HG03095 (cell line): ENCODE measurements around the gene KCNMA1.
"Not testable (repeated sequence)": the region's sequence is repeated elsewhere in the genome, so short reads cannot be mapped to it uniquely, and the experiment has no call there.

Experiments used
- ATAC-seq: cut with Tn5 transposase; IDR thresholded peaks from one replicate; pipeline ENCODE4 v1.9.1; 2021; ENCODE audit warnings: moderate library complexity; ENCODE audit not compliant: unreplicated experiment

The KCNMA1 gene

DNA sequence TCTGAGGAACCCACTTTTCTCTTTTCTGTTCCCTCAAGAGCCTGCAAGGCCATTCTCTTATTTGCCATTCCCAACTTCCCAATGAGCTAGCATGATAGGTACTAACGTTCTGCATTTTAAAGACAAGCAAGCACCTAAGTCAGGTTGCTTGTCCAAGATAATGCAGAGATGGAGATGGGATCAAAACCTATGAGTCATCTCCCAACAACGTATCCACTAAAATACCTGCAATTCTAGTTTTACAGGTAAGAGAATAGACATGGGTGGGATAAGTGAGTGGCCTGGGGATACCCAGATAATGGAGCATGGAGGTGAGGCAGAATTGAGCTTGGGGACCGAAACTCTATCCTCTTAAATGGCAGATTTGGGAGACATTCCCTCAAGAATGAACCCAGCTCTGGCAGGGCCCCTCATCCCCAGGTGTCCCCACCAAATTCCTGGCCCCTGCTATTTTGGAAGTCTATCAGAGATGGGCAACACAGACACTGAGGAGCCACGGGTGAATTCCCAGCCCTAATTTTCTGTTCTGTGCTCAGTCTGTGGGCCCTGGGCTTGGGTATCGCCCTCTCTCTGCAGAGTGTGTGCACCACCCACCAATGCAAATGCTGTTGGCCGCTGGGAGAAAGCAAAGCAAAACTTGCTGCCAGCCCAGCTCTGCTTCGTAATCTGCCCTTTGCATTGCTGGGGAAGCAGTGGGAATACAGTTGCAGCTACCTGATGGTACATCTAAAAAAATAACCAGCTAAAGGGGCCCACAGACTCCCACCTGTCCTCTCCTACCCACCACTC lies 98.3 kb downstream of the KCNMA1 start:
- ATAC-seq: no peak

DNA sequence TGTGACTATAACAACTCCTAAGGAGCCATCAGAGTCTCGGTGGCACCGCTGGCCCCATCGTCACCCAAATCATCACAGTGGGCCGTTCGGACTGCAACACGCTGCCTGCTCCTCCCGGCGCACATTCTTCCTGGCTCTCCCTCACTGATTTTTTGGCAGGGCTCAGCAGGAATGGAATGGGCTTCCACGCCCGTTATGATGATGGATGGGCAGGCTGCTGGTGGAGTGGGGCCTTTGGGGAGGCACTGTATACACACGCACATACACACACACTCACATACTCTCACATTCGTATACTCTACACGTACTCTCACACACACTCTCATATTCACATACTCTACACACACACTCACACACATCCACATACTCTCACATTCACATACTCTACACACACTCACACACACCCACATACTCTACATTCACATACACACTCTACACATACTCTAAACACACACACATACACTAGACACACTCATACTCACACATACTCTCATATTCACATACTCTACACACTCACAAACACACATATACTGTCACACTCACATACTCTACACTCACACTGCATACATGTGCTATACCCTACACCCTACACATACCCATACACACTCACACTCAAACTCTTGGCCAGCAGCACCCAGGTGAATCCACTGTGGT lies 99.8 kb downstream of the KCNMA1 start:
- ATAC-seq: no peak

GRCh38 chr10:77537071-77537470 lies 100.5 kb downstream of the KCNMA1 start:
- ATAC-seq: no peak

DNA sequence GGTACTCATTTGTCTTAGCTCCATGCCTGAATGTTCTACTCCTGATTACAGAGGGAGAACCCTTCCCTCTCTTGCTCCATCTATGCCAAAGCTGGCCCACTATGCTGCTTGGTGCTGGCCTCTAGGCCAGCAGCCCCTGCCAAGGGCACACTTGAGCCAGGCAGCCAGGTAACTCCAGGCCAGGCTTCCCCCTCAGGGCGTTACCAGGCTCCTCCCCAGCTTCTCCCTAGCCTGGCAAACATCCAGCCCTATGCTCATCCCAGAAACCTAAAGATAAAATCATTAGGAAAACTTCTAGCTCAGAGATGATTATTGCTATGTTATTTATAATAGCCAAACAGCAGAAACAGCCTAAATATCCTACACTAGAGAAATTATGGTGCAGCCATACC lies 103.7 kb downstream of the KCNMA1 start:
- no peak for ATAC-seq

GRCh38 chr10:77533146-77533886 lies 104.3 kb downstream of the KCNMA1 start:
- no peak for ATAC-seq

- no peak for ATAC-seq
These were observed 105.5 kb downstream of the KCNMA1 start for GRCh38 chr10:77532068-77532467.

DNA sequence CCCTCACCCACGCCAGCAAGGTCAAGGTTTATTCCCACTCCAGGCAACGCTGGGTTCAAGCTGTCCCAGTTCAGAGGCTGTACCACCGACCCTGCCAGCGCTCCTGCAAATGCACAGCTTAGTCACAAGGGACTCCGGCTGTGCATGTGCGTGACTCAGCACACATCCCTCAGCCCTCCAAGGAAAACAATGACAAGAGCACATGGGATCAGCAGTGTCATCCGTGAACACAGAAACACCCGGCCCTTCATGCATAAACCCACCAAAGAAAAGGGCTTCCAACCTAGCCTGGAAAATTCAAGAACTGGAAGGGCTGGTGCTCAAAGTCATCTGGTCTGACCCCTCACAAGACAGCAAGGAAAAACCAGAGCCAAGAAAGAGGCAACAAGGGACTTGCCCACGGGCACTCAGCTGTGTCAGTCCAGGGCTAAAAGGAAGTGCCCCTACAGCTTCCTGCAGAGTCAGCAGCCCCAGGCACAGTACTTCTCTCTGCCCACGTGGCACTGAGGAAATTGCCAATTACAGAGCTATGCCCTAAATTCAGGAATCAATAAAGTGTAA lies 106.1 kb downstream of the KCNMA1 start:
- ATAC-seq: no peak

DNA sequence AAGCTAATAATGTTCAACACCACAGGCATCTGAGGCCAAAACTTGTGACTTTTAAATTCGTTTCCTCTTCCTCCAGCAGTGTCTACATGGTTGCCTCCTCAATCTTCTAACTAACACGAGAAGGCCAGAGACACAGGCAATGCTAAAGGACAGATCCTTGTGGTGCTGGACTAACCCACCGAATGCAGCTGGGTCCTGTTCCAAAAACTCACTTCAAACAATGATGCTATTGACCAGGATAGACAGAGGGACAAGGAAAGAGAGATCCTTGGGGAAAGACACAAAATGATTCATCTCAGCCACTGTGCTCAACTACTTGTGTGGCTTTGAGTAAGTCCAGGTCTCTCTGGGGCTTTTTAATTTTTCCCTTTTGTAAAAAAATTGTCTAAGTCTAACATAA lies 107.6 kb downstream of the KCNMA1 start:
- ATAC-seq: no peak

DNA sequence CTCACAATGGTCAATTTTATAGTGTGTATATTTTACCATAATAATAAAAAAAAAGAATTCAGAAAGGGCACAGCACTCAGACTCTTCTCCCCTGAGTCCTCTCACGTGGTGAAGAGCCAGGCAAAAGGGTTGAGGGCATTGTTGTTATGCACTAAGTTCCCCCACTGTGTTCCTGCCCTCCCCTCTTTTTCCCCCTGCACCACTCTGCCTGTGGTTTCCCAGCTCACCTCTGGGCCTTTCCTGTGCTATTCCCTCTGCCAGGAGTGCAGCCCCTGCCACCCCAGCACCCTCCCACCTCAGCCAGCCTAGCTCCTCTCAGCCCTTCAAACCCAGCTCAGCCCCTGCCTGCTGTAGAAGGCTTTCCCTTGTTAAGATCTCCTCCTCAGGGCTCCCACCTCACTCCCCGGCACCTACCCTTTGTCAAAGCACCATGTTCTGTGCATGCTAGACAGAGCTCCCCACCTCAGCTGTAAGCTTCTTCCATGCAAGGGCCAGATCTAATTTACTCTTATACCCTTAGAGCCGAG lies 108.5 kb downstream of the KCNMA1 start:
- ATAC-seq: no peak

GRCh38 chr10:77527839-77528238 lies 109.8 kb downstream of the KCNMA1 start:
- ATAC-seq: no peak

DNA sequence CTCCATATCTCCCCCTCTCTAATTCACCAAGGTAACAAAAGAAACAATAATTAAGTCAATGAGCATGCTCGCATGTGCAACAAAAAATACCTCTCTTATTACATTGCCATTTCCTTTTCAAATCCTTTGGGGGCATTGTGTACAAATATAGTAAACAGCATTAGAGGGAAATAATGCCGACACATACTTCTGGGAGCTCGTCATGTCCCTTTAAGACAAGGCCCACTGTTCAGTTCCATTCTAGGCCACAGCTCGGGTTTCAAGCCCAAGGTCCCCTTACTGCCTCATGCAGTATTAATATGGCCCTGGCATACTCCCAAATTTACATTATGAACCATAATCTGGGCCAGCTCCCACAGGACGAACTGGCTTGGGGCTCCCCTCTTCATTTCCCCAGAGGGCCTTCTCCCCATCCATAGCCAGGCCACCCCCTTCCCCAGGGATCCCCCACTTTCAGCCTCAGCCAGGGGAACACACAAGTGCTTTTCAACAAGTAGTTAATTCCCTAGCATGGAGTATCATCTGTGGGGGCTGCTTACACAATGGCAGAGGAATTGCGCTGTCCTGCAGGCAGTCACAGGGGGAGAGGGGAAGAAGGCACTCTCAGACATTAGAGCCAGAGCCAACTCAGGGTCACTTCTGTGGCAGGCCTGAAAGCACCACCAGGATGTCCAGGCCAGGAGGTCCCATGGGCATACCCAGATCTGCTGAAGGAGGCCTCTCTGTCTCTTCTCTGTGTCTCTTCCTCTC lies 110.6 kb downstream of the KCNMA1 start:
- no peak for ATAC-seq

DNA sequence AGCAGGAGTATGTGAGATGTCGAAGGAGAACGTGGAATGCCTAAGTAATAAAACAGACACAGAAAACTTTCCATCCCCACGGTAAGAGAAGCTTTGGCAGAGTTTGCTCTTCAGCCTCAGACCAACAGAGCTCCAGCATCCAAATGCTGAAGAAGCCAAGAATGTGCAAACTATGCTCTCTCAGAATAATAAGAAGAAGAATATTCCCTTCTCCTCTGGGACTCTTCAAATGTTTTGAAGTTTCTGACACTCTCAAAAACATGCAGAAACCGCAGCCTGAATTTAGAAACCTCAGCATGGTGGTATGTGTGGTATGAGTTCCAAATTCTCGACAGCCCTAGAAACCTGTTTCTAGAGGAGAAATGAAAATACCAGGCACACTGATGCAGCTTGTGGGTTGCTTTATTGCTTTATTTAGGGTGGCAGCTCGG lies 113.3 kb downstream of the KCNMA1 start:
- no peak for ATAC-seq

GRCh38 chr10:77522268-77522809 lies 115.3 kb downstream of the KCNMA1 start:
- no peak for ATAC-seq

DNA sequence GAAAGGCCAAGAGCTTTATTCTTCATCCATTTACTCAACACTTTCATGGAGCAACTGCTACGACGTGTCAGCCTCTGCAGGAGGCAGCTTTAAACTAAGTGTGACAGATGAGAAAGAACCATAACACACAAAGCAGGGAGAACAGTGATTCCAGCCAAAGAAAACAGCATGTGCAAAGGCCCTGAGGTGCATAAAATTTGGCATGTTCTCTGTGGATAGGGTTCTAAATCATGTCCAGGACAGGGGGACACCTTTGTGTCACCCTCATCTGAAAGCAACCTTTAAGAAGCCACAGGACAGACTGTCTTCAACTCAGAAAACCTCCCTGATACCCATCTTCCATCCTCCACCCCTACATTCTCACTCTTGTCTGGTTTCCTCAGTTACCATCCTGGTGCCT lies 116.6 kb downstream of the KCNMA1 start:
- no peak for ATAC-seq

GRCh38 chr10:77520290-77520689 lies 117.3 kb downstream of the KCNMA1 start:
- ATAC-seq: no peak

GRCh38 chr10:77519791-77520190 lies 117.8 kb downstream of the KCNMA1 start:
- ATAC-seq: not testable (repeated sequence)

DNA sequence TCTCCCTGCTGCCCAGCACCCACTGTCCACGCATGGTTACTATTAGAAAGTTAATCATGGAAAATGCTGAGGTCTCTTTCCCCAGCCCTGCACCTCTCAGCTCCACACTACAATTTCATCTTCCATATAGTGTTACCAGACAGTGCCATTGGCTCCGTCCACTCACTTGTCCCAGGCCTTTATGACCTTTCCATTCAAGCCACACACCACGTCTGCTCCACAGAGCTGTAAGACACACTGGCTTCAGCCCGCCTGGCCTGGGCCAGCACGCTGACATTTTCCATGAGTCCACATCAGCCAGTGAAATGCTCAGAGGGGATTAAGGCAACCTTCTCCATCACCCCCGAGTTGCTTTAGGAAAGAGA lies 118.7 kb downstream of the KCNMA1 start:
- no peak for ATAC-seq

DNA sequence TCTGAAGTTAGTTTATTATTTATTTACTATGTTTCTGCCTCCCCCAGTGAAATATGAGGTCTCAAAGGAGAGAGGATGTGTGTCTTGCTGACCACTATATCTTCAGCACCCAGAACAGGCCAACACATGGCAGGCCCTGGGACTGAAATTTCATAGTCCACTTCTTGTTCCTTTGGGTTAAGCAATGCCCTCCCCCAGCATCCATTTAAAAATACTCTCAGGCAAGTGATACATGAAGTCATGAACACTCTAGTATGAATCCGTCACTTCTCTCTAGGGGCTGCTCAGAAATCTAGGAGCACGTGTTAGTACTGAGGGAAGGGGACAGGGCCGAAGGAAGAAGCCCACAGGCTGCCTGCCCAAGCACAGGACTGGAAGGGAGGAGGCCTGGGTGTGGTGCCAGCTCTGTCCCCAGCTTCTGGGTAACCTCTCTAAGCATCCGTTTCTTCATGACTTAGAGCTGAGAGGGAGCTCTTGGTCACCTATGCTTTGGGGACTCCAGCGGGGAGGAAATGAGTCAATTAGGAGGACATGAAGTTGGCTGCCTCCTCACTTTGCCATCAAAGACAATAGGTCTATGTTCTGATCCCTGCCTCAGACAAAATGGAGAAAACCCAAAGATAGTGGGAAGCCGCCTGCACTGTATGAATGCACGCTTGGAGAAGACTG lies 119.2 kb downstream of the KCNMA1 start:
- no peak for ATAC-seq

GRCh38 chr10:77516575-77516974 lies 121.0 kb downstream of the KCNMA1 start:
- ATAC-seq: no peak

- no peak for ATAC-seq
These were observed 122.7 kb downstream of the KCNMA1 start for GRCh38 chr10:77514870-77515269.
